GM10266 (cell line): ENCODE measurements around the gene UHRF2.

Experiments used
- DNase-seq: peaks from one replicate; pipeline ENCODE4 v3.0.0; 2012; ENCODE audit errors: extremely low spot score
- CTCF ChIP-seq: IDR thresholded peaks from 2 replicates; pipeline ENCODE4 v1.5.1; 2012; ENCODE audit warnings: mild to moderate bottlenecking, low read depth; ENCODE audit not compliant: control insufficient read depth, insufficient read depth; ENCODE audit errors: missing control alignments

UHRF2 gene

GRCh38 chr9:6490863-6491262 is 77.9 kb downstream of the UHRF2 start:
- TF ChIP-seq CTCF, result no peak
- no peak for DNase-seq

DNA sequence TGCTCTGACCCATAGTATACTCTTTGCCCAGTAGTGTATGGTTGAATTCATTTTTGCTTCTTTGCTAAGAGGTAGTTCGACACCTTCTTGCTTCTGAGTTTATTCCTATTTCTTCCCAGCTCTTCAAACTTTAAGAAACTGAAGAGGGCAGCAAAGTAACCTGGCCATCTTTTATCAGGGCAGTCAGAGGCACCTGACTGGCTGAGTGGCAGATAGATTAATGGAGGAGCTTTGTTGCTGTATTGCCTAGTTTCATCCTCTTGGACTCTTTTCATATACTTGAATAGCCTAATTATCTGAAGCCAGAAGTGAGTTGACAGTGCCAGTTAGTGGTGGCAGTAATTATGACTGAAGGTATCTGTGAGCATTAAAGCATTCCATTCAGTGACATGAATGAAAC is 82.5 kb downstream of the UHRF2 start:
- DNase-seq, result no peak
- no peak for TF ChIP-seq CTCF

DNA sequence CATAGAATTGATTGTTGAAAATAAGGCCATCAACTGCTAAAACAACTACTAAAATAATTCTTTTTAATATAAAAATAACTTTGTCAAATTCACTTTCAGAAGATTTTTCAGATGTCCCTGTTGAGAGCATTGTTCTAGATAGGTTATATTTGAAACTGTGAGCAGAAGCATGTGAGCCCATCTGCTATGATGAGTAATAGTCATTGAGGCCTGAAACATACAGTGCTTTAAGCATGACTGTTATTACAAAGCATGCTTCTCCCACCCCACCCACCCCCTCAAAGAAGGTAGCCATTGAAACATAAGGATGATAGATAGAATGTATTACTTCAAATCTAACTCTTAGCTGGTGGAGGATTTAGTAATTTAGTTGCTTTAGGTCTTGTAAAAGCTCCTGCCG is 86.0 kb downstream of the UHRF2 start:
- no peak for TF ChIP-seq CTCF
- DNase-seq, result no peak

GRCh38 chr9:6501526-6502210 is 88.7 kb downstream of the UHRF2 start:
- DNase-seq, result no peak
- TF ChIP-seq CTCF, result no peak

- DNase-seq, result no peak
- no peak for TF ChIP-seq CTCF
Observed at GRCh38 chr9:6502399-6502798, 89.4 kb downstream of the UHRF2 start.

- TF ChIP-seq CTCF, result no peak
- DNase-seq, result no peak
Observed at GRCh38 chr9:6506571-6506970, 93.6 kb downstream of the UHRF2 start.

- TF ChIP-seq CTCF, result no peak
- DNase-seq, result no peak
Observed at GRCh38 chr9:6512085-6512657, 99.2 kb downstream of the UHRF2 start.
